GM13976 (cell line): Measurements from ENCODE around the gene ADRB1.

Experiments
- DNase-seq: peaks from one replicate; pipeline ENCODE4 v3.0.0; 2012; ENCODE audit warnings: low spot score
- in situ Hi-C: fragments of 300-500 bp; cut with MboI; formaldehyde crosslinking; loops from one replicate; pipeline ENCODE4 v1.12.0; 2022; ENCODE audit warnings: low sequenced_read_pairs, mixed read lengths, inconsistent platforms; ENCODE audit not compliant: unreplicated experiment
- TF ChIP-seq, protein P1 (sequence below): IDR thresholded peaks from 2 replicates; pipeline ENCODE4 v1.5.1; 2012; ENCODE audit warnings: borderline replicate concordance, mild to moderate bottlenecking; ENCODE audit not compliant: insufficient read depth; ENCODE audit errors: extremely low read depth, missing control alignments, control extremely low read depth

The ADRB1 gene

DNA sequence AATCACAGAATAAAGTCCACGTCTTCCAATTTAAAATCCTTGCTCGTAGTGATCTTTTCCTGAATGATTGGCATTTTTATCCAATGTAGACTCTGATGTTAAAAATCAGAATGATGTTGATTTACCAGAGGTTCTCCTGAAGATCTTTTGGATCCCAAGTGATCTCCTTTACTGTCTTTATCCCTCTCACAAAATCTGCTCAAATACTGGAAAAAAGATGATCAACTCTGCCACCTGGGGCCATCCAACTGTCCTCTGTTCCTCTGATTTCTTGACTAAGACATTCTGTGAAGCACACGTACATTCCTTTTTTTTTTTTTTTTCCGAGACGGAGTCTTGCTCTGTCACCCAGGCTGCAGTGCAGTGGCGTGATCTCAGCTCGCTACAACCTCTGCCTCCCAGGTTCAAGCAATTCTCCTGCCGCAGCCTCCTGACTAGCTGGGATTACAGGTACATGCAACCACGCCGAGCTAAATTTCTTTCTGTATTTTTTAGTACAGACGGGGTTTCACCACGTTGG, 18.0 kb upstream of the ADRB1 start:
- TF ChIP-seq, protein P1, sequence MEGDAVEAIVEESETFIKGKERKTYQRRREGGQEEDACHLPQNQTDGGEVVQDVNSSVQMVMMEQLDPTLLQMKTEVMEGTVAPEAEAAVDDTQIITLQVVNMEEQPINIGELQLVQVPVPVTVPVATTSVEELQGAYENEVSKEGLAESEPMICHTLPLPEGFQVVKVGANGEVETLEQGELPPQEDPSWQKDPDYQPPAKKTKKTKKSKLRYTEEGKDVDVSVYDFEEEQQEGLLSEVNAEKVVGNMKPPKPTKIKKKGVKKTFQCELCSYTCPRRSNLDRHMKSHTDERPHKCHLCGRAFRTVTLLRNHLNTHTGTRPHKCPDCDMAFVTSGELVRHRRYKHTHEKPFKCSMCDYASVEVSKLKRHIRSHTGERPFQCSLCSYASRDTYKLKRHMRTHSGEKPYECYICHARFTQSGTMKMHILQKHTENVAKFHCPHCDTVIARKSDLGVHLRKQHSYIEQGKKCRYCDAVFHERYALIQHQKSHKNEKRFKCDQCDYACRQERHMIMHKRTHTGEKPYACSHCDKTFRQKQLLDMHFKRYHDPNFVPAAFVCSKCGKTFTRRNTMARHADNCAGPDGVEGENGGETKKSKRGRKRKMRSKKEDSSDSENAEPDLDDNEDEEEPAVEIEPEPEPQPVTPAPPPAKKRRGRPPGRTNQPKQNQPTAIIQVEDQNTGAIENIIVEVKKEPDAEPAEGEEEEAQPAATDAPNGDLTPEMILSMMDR, result no peak
- in situ Hi-C loops, result no loop called here
- no peak for DNase-seq

DNA sequence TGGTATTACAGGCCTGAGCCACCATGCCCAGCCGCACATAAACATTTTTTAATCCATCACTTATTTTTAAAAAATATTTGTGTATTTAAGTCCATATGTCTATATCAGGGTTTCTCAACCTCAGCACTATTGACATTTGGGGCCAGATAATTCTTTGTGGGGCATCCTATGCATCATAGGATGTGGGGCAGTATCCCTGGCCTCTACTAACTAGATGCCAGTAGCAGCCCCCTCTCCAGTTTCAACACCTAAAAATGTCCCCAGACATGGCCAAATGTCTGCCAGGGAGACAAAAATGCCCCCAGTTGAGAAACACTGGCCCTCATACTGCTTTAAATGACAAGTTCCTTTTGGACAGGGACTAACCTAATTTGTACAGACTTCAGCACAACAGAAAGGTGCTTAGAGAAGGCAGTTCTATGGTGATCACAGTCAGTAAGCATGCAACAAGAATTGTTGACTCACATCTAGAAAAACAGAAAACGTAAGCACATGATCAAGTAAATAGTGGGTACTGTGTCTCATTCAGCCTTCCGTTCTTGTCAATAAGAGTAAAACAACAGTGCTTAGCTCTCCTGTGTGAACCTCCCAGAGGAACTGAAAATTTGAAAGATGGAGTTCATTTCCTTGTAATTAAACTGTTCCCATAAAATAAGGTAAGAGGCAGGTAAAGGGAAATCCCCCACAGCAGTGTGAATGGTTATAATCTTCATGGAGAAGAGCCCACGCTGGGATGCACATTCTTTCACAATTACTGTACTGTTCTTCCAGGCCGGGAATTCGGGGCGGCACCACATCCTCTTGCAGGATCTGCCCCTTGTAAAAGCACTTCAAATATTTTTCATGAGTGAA, 17.3 kb upstream of the ADRB1 start:
- in situ Hi-C loops, result no loop called here
- no peak for DNase-seq
- TF ChIP-seq, protein P1, result no peak

DNA sequence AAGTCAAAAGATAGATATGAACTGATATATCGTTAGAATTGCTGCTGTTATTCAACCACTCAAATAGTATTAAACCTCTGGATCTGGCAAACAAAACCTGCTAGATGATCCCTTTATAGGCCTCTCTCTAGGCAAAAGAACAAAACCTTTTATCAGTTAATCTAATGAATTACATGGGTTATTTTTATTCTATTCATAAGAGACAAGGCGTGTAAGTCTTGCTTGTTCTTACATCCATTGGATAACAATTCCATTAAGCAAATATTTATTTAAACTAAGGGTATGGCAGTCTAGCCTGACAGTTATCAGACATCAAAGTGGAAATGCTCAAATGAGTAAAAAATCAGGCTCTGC, 16.6 kb upstream of the ADRB1 start:
- TF ChIP-seq, protein P1, result no peak
- in situ Hi-C loops, result no loop called here
- DNase-seq, result no peak

DNA sequence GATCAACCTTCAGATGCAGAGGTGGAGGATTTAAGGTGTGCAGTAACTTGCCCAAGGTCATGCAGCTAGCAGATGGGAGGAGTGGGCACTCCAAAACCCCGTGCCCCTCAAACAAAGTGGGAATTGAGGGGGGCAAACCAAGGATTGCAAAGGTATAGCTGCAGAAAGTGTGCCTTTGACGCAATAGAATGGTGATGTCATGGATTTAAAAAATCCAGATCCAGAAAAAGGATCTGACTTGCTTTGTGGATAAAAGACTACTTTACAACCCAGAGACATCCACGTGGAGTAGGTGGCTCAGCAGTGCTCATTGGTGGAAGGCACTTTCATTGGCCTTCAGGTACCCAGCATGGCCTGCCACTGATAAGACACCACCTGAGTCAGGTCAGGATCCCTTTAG, 15.7 kb upstream of the ADRB1 start:
- TF ChIP-seq, protein P1, result no peak
- in situ Hi-C loops, result no loop called here

DNA sequence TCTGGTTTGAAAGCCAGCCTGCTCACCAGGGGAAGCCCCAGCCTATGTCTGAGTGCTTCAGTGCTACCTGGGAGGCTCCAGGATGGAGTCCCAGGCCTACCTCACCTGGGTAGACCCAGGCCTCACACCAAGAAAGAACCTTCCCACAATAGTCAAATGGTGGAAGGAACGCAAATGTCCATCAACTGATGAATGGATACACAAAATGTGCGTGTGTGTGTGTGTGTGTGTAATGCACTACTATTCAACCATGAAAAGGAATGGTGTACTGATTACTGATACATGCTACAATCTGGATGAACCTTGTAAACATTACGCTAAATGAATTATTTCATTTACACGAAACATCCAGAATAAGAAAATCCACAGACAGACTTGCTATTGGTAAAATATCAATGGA, 15.2 kb upstream of the ADRB1 start:
- in situ Hi-C loops, result no loop called here
- TF ChIP-seq, protein P1, result no peak
- no peak for DNase-seq

More for the DNA sequence above, 15.7 kb upstream of the ADRB1 start:
- DNase-seq, result no peak

DNA sequence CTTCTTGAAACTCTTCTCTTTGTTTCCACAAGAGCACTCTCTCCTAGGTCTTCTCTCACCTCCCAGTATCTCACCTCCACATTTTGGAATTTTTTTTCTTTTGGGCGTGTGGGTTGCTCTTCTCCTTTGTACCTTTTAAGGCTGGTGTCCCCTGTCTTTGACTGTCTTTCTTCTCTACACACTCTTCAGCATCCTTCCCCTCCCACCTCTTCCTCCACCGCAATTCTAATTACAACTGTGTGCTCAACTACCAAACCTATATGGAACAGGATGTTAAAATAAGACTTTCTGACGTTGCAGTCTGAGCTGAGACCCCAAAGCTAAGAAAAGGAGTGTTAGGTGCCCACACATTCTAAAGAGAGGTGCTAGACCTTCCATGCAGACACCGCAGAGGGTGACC, 14.0 kb upstream of the ADRB1 start:
- TF ChIP-seq, protein P1, result no peak
- in situ Hi-C loops, result no loop called here
- no peak for DNase-seq

DNA sequence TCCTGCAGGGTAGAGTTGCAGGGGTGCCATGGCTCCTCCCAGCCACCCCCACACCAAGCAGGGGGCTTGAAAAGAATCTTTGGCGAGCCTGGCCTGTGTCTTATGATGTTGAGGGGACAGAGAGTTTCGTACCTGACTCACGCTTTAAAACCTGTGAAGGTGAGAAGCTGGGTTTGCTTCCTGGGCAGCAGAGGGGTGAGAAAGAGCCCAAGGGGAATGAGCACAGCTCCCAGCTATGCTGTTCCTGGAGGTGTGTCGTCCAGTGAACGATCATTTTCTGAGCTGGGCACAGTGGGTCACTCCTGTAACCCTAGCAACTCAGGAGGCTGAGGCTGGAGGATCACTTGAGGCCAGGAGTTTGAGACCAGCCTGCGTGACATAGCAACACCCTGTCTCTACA, 13.5 kb upstream of the ADRB1 start:
- no peak for DNase-seq
- in situ Hi-C loops, result no loop called here

More for the DNA sequence above, 13.5 kb upstream of the ADRB1 start:
- TF ChIP-seq, protein P1, result no peak
